Endometrial microvascular endothelial cells (primary cell): Measurements from ENCODE around the gene ZBTB20. TPM values are rescaled to one million over a fixed set of nuclear protein-coding genes. Genes with fewer than 3 reads are reported as not detected.

ENCODE experiments used
- in situ Hi-C: cut with HindIII; loops from 2 replicates; pipeline ENCODE4 v1.10.0; 2017; ENCODE audit warnings: low sequenced_read_pairs, low pct_unique_long_range_greater_than_20kb; ENCODE audit errors: inconsistent ontology term
- total RNA-seq: library from RNA; depleted of rRNA; stranded (reverse); fragments of >200 nt; gene quantifications from one replicate; pipeline ENCODE4 v1.2.3, GENCODE V29; 2015; ENCODE audit errors: inconsistent ontology term

Gene ZBTB20
- total RNA-seq, 1 donor from 2014 or later, result 6.2 TPM

GRCh38 chr3:114376516-114377185 lies 770.4 kb downstream of the ZBTB20 start:
- in situ Hi-C loops, result no loop called here

- in situ Hi-C loops, result no loop called here
Observed at GRCh38 chr3:114375608-114376421, 771.3 kb downstream of the ZBTB20 start.

- in situ Hi-C loops, result no loop called here
Observed at GRCh38 chr3:114374433-114374990, 772.6 kb downstream of the ZBTB20 start.

- in situ Hi-C loops, result no loop called here
Observed at GRCh38 chr3:114370537-114371174, 776.4 kb downstream of the ZBTB20 start.

GRCh38 chr3:114365909-114366308 lies 781.2 kb downstream of the ZBTB20 start:
- in situ Hi-C loops, result no loop called here

- in situ Hi-C loops, result no loop called here
Observed at GRCh38 chr3:114364806-114365654, 782.1 kb downstream of the ZBTB20 start.

- in situ Hi-C loops, result no loop called here
Observed at GRCh38 chr3:114363554-114364202, 783.4 kb downstream of the ZBTB20 start.

GRCh38 chr3:114362815-114363214 lies 784.3 kb downstream of the ZBTB20 start:
- in situ Hi-C loops, result no loop called here

GRCh38 chr3:114361391-114361790 lies 785.7 kb downstream of the ZBTB20 start:
- in situ Hi-C loops, result no loop called here

GRCh38 chr3:114356525-114356924 lies 790.6 kb downstream of the ZBTB20 start:
- in situ Hi-C loops, result no loop called here

GRCh38 chr3:114356066-114356465 lies 791.0 kb downstream of the ZBTB20 start:
- in situ Hi-C loops, result no loop called here

- in situ Hi-C loops, result no loop called here
Observed at GRCh38 chr3:114355653-114356052, 791.4 kb downstream of the ZBTB20 start.

- in situ Hi-C loops, result no loop called here
Observed at GRCh38 chr3:114351822-114352145, 795.3 kb downstream of the ZBTB20 start.

- in situ Hi-C loops, result no loop called here
Observed at GRCh38 chr3:114351123-114351821, 795.8 kb downstream of the ZBTB20 start.

- in situ Hi-C loops, result no loop called here
Observed at GRCh38 chr3:114350690-114351089, 796.4 kb downstream of the ZBTB20 start.

GRCh38 chr3:114350271-114350670 lies 796.8 kb downstream of the ZBTB20 start:
- in situ Hi-C loops, result no loop called here

GRCh38 chr3:114344492-114344891 lies 802.6 kb downstream of the ZBTB20 start:
- in situ Hi-C loops, result no loop called here
